Smooth muscle cell (in vitro differentiated cells): Measurements from ENCODE around the gene NBEA. TPM values are rescaled to one million over a fixed set of nuclear protein-coding genes. Genes with fewer than 3 reads are reported as not detected.
A peak's percentile ranks its signal among the peaks of the same experiment; 100 is the strongest.

ENCODE experiments used
- DNase-seq: peaks from one replicate; lab custom pipeline; 2025; ENCODE audit not compliant: unreplicated experiment; lab: John Stamatoyannopoulos, UW
- H2AFZ ChIP-seq: fragments of 200-600 bp; sonication (generic); 2 replicates; pipeline ENCODE4 v1.6.0; 2016; ENCODE audit warnings: antibody characterized with exemption, low read depth, mild to moderate bottlenecking
- H3F3A ChIP-seq: fragments of 200-600 bp; sonication (generic); 2 replicates; pipeline ENCODE4 v1.6.0; 2017; ENCODE audit warnings: antibody characterized with exemption, low read depth
- H3K27ac ChIP-seq: fragments of 200-600 bp; sonication (generic); 2 replicates; pipeline ENCODE4 v1.5.1; 2016; ENCODE audit warnings: low read depth, mild to moderate bottlenecking
- H3K27me3 ChIP-seq: fragments of 200-600 bp; sonication (generic); 2 replicates; pipeline ENCODE4 v1.6.1; 2016; ENCODE audit warnings: low read depth, mild to moderate bottlenecking
- H3K36me3 ChIP-seq: fragments of 200-600 bp; sonication (generic); 2 replicates; pipeline ENCODE4 v1.5.1; 2016; ENCODE audit warnings: low read depth
- H3K4me1 ChIP-seq: fragments of 200-600 bp; sonication (generic); 2 replicates; pipeline ENCODE4 v1.5.1; 2016; ENCODE audit warnings: low read depth
- H3K4me2 ChIP-seq: fragments of 200-600 bp; sonication (generic); 2 replicates; pipeline ENCODE4 v1.6.0; 2016; ENCODE audit warnings: mild to moderate bottlenecking
- H3K4me3 ChIP-seq: fragments of 200-600 bp; sonication (generic); 2 replicates; pipeline ENCODE4 v1.5.1; 2016; ENCODE audit warnings: mild to moderate bottlenecking
- H3K79me2 ChIP-seq: fragments of 200-600 bp; sonication (generic); 2 replicates; pipeline ENCODE4 v1.6.0; 2016; ENCODE audit warnings: low read depth, mild to moderate bottlenecking
- H3K9ac ChIP-seq: fragments of 200-600 bp; sonication (generic); 2 replicates; pipeline ENCODE4 v1.6.0; 2016; ENCODE audit warnings: low read depth
- H3K9me3 ChIP-seq: fragments of 200-600 bp; sonication (generic); replicated peaks from 2 replicates; pipeline ENCODE4 v1.5.1; 2016; ENCODE audit warnings: low read depth
- H4K20me1 ChIP-seq: fragments of 200-600 bp; sonication (generic); 2 replicates; pipeline ENCODE4 v1.6.0; 2016; ENCODE audit warnings: low read depth
- WGBS: methylation state at CpG from one replicate; pipeline ENCODE4 v1.1.7; 2016; ENCODE audit warnings: low lambda C conversion rate; 5-methylcytosine and 5-hydroxymethylcytosine counted together
- polyA plus RNA-seq: library from polyadenylated mRNA; unstranded; fragments of >200 nt; fragmentation: Nextera tagmentation; extraction: Ambion mirVana; gene quantifications from 2 replicates; pipeline ENCODE4 v1.2.1, GENCODE V29; 2016
- total RNA-seq: library from RNA; depleted of rRNA; stranded (reverse); fragments of >200 nt; gene quantifications from 2 replicates; pipeline ENCODE4 v1.2.3, GENCODE V29; 2014
- TF ChIP-seq, protein P1 (sequence below): fragments of 200-600 bp; sonication (generic); IDR thresholded peaks from 2 replicates; pipeline ENCODE4 v1.5.1; 2017; ENCODE audit warnings: borderline replicate concordance, mild to moderate bottlenecking, antibody characterized with exemption; ENCODE audit not compliant: insufficient read depth, poor library complexity, severe bottlenecking

Gene NBEA
- total and polyA plus RNA-seq, 2 experiments from 2014 or later = 3.6 to 11.7 TPM

DNA sequence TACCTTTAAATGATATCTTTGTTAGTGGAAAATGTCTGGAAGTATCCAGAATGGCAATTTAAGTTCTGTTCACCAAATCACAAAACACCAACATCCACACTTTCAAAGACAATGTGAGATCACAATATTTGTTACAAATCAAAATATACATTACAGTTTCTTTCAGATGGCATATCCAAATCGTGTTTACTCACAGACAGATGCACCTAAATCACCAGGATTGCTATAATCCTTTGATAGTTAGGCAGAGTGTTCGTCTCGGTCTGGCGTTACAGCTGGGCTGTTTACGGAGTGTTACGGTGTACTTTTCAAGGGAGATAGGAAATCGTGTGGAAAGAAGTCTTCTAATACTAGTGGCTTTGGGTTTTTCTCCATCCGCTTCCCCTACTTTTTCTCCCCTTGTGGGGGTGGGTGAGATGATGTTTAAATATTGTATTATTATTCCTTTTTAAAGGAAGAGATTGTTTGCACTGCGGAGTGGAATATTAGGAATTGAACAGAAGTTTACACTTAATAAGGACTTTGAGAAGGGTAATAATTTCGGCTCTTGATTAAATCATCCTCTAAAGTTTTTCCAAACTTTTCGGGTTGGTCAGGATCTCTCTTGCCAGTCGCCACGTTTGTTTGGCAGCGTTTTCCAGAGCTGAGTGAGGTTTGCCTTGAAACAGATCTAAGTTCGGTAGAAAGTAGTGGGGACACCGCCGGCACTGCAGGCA lies 532.6 kb downstream of the NBEA start:
- no peak for DNase-seq
- no peak overlapping the region for H3K27ac ChIP-seq
- H4K20me1 ChIP-seq = peaks cover 89% of the 10 kb centered on the region
- H3K4me2 ChIP-seq = peak overlapping the region; percentile 85
- no peaks in the 10 kb centered on the region for H3K79me2 ChIP-seq
- H2AFZ ChIP-seq = no peak overlapping the region
- H3K4me3 ChIP-seq = peak overlapping the region; percentile 51
- H3K9ac ChIP-seq = no peak overlapping the region
- H3K4me1 ChIP-seq = peaks cover 41% of the 10 kb centered on the region
- H3K9me3 ChIP-seq = no peaks in the 10 kb centered on the region
- H3K27me3 ChIP-seq = peaks cover 100% of the 10 kb centered on the region
- H3F3A ChIP-seq = no peaks in the 10 kb centered on the region
- 5% methylated on average over 17 of the region's 17 CpGs for WGBS
- no peaks in the 10 kb centered on the region for H3K36me3 ChIP-seq
- TF ChIP-seq, protein P1, sequence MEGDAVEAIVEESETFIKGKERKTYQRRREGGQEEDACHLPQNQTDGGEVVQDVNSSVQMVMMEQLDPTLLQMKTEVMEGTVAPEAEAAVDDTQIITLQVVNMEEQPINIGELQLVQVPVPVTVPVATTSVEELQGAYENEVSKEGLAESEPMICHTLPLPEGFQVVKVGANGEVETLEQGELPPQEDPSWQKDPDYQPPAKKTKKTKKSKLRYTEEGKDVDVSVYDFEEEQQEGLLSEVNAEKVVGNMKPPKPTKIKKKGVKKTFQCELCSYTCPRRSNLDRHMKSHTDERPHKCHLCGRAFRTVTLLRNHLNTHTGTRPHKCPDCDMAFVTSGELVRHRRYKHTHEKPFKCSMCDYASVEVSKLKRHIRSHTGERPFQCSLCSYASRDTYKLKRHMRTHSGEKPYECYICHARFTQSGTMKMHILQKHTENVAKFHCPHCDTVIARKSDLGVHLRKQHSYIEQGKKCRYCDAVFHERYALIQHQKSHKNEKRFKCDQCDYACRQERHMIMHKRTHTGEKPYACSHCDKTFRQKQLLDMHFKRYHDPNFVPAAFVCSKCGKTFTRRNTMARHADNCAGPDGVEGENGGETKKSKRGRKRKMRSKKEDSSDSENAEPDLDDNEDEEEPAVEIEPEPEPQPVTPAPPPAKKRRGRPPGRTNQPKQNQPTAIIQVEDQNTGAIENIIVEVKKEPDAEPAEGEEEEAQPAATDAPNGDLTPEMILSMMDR = no peak

DNA sequence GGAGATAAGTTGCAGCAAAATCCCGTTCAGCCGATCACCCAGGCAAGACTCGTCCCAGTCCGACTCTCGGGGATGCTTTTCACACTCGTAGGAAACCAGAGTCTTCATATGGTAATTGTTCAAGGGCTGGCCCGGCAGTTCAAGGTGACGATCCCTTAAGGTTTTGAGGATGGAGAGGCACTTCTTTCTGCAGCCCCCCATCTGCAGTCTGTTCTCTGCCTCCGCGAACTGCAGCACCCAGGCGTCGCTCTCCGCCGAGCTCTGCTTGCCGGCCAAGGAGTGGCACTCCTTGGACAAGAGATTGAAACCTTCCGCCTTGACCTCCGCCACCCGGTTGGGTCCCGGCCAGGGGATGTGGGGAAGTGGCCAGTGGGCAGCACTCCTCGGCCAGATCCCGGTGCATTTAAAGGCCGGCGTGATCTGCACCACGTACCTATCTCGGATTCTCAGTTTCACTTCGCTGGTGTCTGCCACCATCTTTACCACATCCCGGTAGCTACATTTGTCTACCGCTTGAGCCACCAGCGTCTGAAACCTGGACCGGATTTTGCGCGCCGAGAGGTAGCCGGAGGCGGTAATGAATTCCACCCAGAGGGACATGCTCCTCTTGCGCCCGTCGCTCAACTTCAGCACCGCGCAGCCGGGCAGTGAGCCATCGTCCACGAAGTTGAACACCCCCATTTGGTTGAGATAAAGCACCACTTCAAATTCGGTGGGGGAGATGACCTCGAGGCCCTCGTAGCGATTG lies 533.3 kb downstream of the NBEA start:
- no peak overlapping the region for H3K27ac ChIP-seq
- H2AFZ ChIP-seq = no peak overlapping the region
- H3K79me2 ChIP-seq = no peaks in the 10 kb centered on the region
- H3K27me3 ChIP-seq = peaks cover 100% of the 10 kb centered on the region
- H3K9ac ChIP-seq = no peak overlapping the region
- no peaks in the 10 kb centered on the region for H3K9me3 ChIP-seq
- 4% methylated on average over 47 of the region's 47 CpGs for WGBS
- no peaks in the 10 kb centered on the region for H3F3A ChIP-seq
- H3K4me1 ChIP-seq = peaks cover 37% of the 10 kb centered on the region
- peak overlapping the region; percentile 85 for H3K4me2 ChIP-seq
- H3K4me3 ChIP-seq = peak overlapping the region; percentile 51
- DNase-seq = no peak
- TF ChIP-seq, protein P1 = no peak
- H3K36me3 ChIP-seq = no peaks in the 10 kb centered on the region
- H4K20me1 ChIP-seq = peaks cover 82% of the 10 kb centered on the region

DNA sequence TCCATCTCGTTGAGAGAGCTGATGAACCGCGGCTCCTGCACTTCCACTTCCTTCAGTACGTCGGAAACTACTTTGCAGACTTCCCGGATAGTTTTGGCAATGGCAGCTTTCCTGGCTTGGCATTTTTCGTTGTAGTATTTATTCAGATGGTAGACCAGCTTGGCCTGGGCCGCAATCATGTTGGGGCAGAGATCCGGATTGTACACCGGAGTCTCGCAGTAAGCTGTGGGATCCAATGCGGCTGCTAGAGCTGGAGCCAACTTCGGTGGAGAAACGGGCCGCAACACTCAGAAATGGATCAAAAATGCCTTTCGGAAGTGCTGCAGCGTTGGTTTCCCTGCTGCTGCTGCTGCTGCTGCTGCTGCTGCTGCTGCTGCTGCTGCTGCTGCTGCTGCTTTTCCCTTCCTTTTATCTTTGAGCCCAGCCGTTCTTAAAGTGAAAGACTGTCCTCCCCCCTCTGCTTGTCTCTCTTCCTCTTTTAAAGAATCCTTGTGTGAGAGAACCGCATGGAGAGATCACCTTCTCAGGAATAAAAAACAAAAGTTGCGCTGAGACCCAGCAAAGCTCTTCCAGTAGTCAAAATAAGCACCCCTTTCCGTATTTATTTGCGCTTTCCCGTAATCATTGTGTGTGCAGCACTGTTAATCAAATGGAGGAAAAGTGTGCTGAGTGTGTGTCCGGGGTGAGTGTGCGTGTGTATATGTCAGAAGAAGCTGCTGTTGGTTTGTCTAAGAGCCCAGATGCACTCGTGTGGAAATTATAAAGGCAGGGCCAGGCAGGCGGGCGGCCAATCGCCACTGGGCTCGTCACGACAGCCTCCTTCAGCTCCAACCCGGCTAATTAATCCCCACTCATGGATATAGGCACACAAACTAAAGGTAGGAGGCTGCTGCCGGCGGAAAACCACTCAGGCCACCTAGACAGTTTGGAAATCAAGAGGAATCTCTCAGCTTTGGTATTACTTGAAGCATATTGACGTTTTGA lies 534.2 kb downstream of the NBEA start, which contains the start of gene MAB21L1:
Gene MAB21L1, minus strand, starts transcription at position 730 of the 984 bp plus-strand sequence. Its CDS starts 551 bp downstream, at position 179.
- peaks cover 100% of the 10 kb centered on the region for H3K27me3 ChIP-seq
- DNase-seq = no peak
- H3K9ac ChIP-seq = no peak within 1 kb of the TSS
- H4K20me1 ChIP-seq = peaks cover 74% of the 10 kb centered on the region
- peaks cover 28% of the 10 kb centered on the region for H3K4me1 ChIP-seq
- H3K4me2 ChIP-seq = peak within 1 kb of the TSS; percentile 85
- TF ChIP-seq, protein P1 = no peak
- H2AFZ ChIP-seq = no peak within 1 kb of the TSS
- H3K4me3 ChIP-seq = peak within 1 kb of the TSS; percentile 51
- no peaks in the 10 kb centered on the region for H3K36me3 ChIP-seq
- WGBS = 4% methylated on average over 35 of the region's 35 CpGs
- H3K9me3 ChIP-seq = no peaks in the 10 kb centered on the region
- no peak within 1 kb of the TSS for H3K27ac ChIP-seq
- H3K79me2 ChIP-seq = no peaks in the 10 kb centered on the region
- no peaks in the 10 kb centered on the region for H3F3A ChIP-seq
